ENCODE results near the gene ATOH7. TPM values are rescaled to one million over a fixed set of nuclear protein-coding genes. Genes with fewer than 3 reads are reported as not detected.

The ATOH7 gene
- total RNA-seq, 2 experiments from 2014 or later, result not detected

DNA sequence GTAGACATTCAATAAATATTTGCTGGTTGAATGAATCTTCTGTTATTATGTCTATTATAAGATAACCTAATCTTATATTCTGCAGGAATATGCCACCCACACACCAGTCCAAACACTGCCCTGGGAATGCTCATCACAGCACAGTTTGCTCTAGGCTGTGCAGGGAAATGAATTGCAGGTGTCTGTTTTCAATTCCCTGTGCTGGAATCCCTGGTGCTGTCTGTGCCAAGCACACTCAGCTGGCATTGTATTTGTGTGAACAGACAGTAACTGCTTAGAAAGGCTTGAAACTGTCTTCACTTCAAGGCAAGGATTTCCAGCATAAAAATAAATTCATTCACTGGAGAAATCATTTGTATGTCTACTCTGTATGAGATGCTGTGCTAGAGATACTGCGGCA lies 20.2 kb downstream of the ATOH7 start:
- no peak overlapping the region for H3K4me3 ChIP-seq (ENCODE audit: low read length)
- Mint-ChIP-seq H3K9me3 (no peaks in the 10 kb centered on the region), H3K27ac (no peak overlapping the region), H3K4me3 (no peak overlapping the region), H3K27me3 (peaks cover 8% of the 10 kb centered on the region), H3K4me1 (ENCODE audit: low read depth) (no peaks in the 10 kb centered on the region), H3K36me3 (ENCODE audit: low read depth) (no peaks in the 10 kb centered on the region)
- ATAC-seq (ENCODE audit: poor library complexity), result no peak
- H3K27me3 ChIP-seq (ENCODE audit: control insufficient read depth in 1 of 2, insufficient read depth in 2 of 2, low read length in 2 of 2), result peaks cover 0 to 9% of the 10 kb centered on the region in 2 experiments
- DNase-seq, result no peak
- no peaks in the 10 kb centered on the region for H3K4me1 ChIP-seq (ENCODE audit: insufficient read depth, low read length)
- TF ChIP-seq, protein P1, sequence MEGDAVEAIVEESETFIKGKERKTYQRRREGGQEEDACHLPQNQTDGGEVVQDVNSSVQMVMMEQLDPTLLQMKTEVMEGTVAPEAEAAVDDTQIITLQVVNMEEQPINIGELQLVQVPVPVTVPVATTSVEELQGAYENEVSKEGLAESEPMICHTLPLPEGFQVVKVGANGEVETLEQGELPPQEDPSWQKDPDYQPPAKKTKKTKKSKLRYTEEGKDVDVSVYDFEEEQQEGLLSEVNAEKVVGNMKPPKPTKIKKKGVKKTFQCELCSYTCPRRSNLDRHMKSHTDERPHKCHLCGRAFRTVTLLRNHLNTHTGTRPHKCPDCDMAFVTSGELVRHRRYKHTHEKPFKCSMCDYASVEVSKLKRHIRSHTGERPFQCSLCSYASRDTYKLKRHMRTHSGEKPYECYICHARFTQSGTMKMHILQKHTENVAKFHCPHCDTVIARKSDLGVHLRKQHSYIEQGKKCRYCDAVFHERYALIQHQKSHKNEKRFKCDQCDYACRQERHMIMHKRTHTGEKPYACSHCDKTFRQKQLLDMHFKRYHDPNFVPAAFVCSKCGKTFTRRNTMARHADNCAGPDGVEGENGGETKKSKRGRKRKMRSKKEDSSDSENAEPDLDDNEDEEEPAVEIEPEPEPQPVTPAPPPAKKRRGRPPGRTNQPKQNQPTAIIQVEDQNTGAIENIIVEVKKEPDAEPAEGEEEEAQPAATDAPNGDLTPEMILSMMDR (IDR thresholded peaks at IDR 0.05), result no peak
- ChIA-PET CTCF (interaction anchor here (0.6 to 1.3 kb wide), 2 partner anchors 137 to 387 kb away, joined by 3 read pairs; no protein-coding TSS in a partner anchor), POLR2A (no interaction called here)
- no peaks in the 10 kb centered on the region for H3K9me3 ChIP-seq (ENCODE audit: control insufficient read depth in 1 of 2, insufficient read depth in 1 of 2, low read length in 2 of 2)
- no peaks in the 10 kb centered on the region for H3K36me3 ChIP-seq (ENCODE audit: insufficient read depth, low read length)
- intact Hi-C loops (cut with DNase I, micrococcal nuclease), result loop anchor here (1.0 to 2.0 kb wide), 2 partner anchors 137 to 687 kb away; no protein-coding TSS in a partner anchor
- no peak overlapping the region for H3K27ac ChIP-seq (ENCODE audit: low read depth in 1 of 2, low read length in 2 of 2)

DNA sequence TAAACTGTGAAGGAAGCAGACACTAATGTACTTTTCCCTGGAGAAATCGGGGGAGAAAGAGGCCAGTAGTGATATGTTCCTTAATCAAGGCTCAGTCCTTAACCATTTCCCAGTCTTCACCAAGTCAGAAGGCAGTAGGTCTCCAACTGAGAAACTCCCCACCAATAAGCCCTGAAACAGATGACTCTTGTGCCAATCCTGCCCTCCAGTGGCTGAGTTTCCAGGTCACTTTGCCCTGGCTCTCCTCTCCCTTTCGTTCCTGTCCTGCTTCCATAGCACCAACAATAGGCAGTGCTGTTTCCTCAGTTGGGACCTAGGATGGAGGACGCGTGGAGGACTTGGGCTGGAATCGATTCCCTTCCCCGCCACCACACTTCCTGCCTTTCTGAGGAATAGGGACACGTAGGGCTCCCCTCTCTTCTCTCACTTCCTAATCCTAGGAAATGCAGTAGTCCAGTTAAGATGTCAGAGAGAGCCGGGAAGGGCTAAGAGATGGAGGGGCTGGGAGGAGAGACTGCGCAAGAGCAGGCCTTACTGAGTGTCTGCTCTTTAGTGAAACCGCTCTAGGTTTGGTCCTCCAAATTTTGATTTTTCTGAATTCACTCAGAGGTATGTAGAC lies 23.4 kb downstream of the ATOH7 start:
- Histone ChIP-seq H3K36me3 (ENCODE audit: insufficient read depth, low read length) (no peaks in the 10 kb centered on the region), H3K9me3 (ENCODE audit: control insufficient read depth in 1 of 2, insufficient read depth in 1 of 2, low read length in 2 of 2) (no peaks in the 10 kb centered on the region), H3K27ac (ENCODE audit: low read depth in 1 of 2, low read length in 2 of 2) (no peak overlapping the region), H3K4me3 (ENCODE audit: low read length) (no peak overlapping the region), H3K4me1 (ENCODE audit: insufficient read depth, low read length) (no peaks in the 10 kb centered on the region), H3K27me3 (ENCODE audit: control insufficient read depth in 1 of 2, insufficient read depth in 2 of 2, low read length in 2 of 2) (peaks cover 0 to 9% of the 10 kb centered on the region in 2 experiments)
- Mint-ChIP-seq H3K4me1 (ENCODE audit: low read depth) (no peaks in the 10 kb centered on the region), H3K9me3 (no peaks in the 10 kb centered on the region), H3K27ac (no peak overlapping the region), H3K36me3 (ENCODE audit: low read depth) (no peaks in the 10 kb centered on the region), H3K27me3 (peaks cover 25% of the 10 kb centered on the region), H3K4me3 (no peak overlapping the region)
- intact Hi-C loops (cut with DNase I, micrococcal nuclease), result loop anchor here in 1 of 2 experiments (5.0 kb wide), 1 partner anchor 94 kb away; no protein-coding TSS in a partner anchor
- TF ChIP-seq, protein P1 (IDR thresholded peaks at IDR 0.05), result no peak
- no peak for ATAC-seq (ENCODE audit: poor library complexity)
- POLR2A ChIA-PET, result no interaction called here
- DNase-seq, result peak in 2 of 14 experiments; percentile 11 to 22
- CTCF ChIA-PET, result no interaction called here

DNA sequence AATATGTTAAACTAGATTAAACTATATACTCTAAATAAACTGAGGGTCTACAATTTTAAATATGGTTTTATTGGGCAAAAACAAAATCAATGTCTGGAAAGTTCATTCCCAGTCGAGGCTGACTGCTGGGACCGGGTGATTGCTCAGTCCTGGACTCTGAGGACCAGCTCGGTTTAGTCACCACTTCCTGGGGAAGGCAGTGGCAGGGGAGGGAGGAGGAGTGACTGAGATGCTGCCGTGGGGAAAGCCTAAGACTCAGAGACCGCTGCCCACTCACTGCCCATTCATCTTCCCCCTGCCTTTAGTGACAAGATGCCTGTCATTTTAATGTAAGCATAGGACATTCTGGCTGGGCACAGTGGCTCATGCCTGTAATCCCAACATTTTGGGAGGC lies 29.0 kb downstream of the ATOH7 start:
- no peak overlapping the region for H3K27ac Mint-ChIP-seq
- intact Hi-C loops (cut with DNase I, micrococcal nuclease), result no loop called here
- no peaks in the 10 kb centered on the region for H3K9me3 Mint-ChIP-seq
- CTCF ChIA-PET, result no interaction called here
- POLR2A ChIA-PET, result no interaction called here
- H3K4me3 ChIP-seq (ENCODE audit: low read length), result no peak overlapping the region
- H3K36me3 ChIP-seq (ENCODE audit: insufficient read depth, low read length), result no peaks in the 10 kb centered on the region
- no peak for ATAC-seq (ENCODE audit: poor library complexity)
- peak in 2 of 14 experiments; percentile 20 to 42 for DNase-seq
- H3K9me3 ChIP-seq (ENCODE audit: control insufficient read depth in 1 of 2, insufficient read depth in 1 of 2, low read length in 2 of 2), result no peaks in the 10 kb centered on the region
- H3K27me3 Mint-ChIP-seq, result peaks cover 65% of the 10 kb centered on the region
- H3K27me3 ChIP-seq (ENCODE audit: control insufficient read depth in 1 of 2, insufficient read depth in 2 of 2, low read length in 2 of 2), result peaks cover 9 to 14% of the 10 kb centered on the region in 2 experiments
- H3K4me1 Mint-ChIP-seq (ENCODE audit: low read depth), result no peaks in the 10 kb centered on the region
- H3K27ac ChIP-seq (ENCODE audit: low read depth in 1 of 2, low read length in 2 of 2), result no peak overlapping the region
- TF ChIP-seq, protein P1 (IDR thresholded peaks at IDR 0.05), result no peak
- no peaks in the 10 kb centered on the region for H3K4me1 ChIP-seq (ENCODE audit: insufficient read depth, low read length)
- no peak overlapping the region for H3K4me3 Mint-ChIP-seq
- H3K36me3 Mint-ChIP-seq (ENCODE audit: low read depth), result no peaks in the 10 kb centered on the region
